GM08714 (cell line): ENCODE results near the gene MRFAP1L1.

Experiments
- H3K4me3 ChIP-seq: fragments of 200-500 bp; sonication (Bioruptor generic); 2 replicates; pipeline ENCODE4 v1.5.1; 2014; ENCODE audit warnings: mild to moderate bottlenecking, low read length, inconsistent platforms
- ZNF274 ChIP-seq: IDR thresholded peaks from 2 replicates; pipeline ENCODE4 v1.6.1; 2012; ENCODE audit warnings: mild to moderate bottlenecking, low read depth, low read length

The MRFAP1L1 gene

GRCh38 chr4:6658597-6659075, 51.0 kb downstream of the MRFAP1L1 start:
- peak overlapping the region; percentile 6; the same call in 1 of the 2 replicates for H3K4me3 ChIP-seq
- no peak for TF ChIP-seq ZNF274

- no peak for TF ChIP-seq ZNF274
- no peak overlapping the region for H3K4me3 ChIP-seq
Measured at GRCh38 chr4:6658209-6658595, 51.5 kb downstream of the MRFAP1L1 start.
